ENCODE measurements around the gene ZNF618.

- no peak for TF ChIP-seq CTCF (IDR thresholded peaks at IDR 0.05)
- TF ChIP-seq POLR2A (IDR thresholded peaks at IDR 0.05) = no peak
Measured at GRCh38 chr9:113892861-113893491, 16.9 kb downstream of the ZNF618 start.

All from esophagus squamous epithelium (tissue), 4 donors.